MV-4-11 (cell line): Measurements from ENCODE around the gene PARD6G.

Experiments
- DNase-seq: peaks from one replicate; lab custom pipeline; 2025; lab: John Stamatoyannopoulos, UW

The PARD6G gene

GRCh38 chr18:80107426-80107825, 139.9 kb downstream of the PARD6G start:
- DNase-seq: no peak
